UCSD-AML1 (cell line): ENCODE measurements around the gene ACOXL.

Experiments used
- DNase-seq: peaks from one replicate; lab custom pipeline; 2025; ENCODE audit not compliant: unreplicated experiment; lab: John Stamatoyannopoulos, UW

Gene ACOXL

DNA sequence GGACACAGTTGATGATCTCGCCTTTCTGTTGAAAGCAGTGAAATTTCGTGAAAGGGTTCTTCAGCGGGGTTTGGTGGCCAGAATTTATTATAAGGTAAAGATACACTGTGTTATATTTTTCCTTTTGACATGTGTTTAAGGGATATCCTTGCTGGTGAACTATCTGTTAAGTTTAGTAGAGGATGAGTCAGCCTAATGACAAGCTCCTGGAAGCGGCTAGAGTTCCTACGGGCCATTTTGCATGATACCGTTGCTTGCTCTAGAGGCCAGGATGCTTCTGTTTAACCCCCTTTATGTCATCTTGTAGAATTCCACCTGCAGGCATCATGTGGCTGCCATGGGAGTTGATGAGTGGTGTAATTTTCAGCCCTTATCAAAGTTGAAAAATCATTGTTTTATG lies 263.5 kb downstream of the ACOXL start:
- no peak for DNase-seq

GRCh38 chr2:110997331-110998045 lies 265.1 kb downstream of the ACOXL start:
- no peak for DNase-seq

- no peak for DNase-seq
Observed at GRCh38 chr2:110998311-110998710, 265.9 kb downstream of the ACOXL start.

- no peak for DNase-seq
Observed at GRCh38 chr2:110999626-111000025, 267.3 kb downstream of the ACOXL start.

DNA sequence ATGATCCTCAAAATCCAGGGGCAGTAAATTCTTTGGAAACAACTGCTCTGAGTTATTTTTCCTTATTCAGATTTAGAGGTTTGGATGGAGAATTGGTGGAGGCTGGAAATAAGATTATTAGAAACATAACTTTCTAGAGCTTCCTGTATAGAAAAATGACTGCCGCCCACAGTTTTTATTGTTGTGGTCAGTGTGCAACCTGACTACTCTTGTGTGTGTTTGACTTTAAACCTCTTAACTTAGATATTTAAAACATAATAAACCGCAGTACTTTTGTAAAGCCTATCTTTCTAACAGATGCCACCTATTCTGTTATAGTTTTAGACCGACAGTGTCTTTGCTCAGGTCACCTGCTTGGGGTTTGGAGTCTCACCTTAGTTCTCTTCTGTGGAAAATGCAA lies 272.9 kb downstream of the ACOXL start:
- DNase-seq: no peak

DNA sequence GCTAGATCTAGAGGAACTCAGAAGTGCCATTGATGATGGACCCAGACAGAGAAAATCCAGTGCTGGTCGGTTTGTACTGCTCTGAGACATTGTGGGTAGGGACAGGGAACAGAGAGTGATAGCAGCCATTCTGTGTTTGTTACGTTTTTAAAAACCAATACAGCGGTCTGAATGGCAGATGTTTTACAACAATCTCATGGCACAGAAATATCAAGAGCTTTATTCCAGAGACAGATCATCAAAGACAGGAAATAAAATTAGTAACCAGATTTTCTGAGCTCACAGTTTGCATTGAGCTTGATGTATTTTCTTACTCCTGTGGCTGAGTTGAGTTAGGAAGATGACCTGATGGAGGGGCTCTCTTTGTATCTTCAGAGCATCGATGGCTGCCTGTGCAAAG lies 273.4 kb downstream of the ACOXL start:
- DNase-seq: no peak

GRCh38 chr2:111007757-111008688 lies 275.6 kb downstream of the ACOXL start:
- no peak for DNase-seq

DNA sequence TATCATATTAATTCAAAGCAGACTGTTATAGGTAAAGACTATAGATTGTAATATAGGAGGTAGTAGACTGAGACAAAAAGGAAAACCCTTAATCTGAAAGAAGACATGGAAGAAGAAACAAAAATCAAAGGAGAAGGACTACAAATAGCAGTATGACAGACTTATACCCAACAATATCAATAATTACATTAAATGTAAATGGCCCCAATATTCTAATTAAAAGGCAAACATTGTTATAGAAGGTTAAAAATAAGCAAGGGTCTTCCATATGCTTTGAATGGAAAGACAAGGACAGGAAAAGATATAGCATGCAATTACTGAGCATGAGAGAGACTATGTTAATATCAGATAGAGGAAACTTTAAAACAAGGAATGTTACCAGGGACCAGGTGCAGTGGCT lies 278.8 kb downstream of the ACOXL start:
- DNase-seq: no peak

DNA sequence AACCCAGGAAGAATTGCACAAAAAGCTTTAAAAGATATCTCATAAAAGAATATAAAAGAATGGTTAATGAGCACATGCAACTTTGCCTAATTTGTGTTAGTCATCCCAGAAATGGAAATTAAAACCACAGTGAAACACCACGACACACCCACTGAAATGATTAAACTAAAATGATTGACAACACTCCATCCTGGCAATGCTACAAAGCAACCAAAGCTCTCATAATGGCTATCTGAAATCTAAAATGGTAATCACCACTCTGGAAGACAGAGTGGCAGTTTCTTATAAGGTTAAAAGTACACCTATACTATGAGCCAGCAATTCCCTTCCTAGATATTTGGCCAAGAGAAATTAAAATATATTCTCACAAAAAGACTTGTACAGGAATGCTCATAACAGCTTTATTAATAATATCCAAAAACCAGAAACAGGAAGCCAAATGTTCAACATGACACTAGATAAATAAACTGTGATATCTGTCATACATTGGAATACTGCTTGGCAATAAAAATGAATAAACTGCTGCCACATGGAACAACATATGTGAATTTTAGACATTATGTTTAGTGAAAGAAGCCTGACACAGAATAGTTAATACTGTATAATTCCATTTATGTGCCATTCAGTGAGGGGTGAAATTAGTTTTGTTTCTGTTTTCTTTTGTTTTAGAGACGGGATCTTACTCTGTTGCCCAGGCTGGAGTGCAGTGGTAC lies 283.1 kb downstream of the ACOXL start:
- no peak for DNase-seq

DNA sequence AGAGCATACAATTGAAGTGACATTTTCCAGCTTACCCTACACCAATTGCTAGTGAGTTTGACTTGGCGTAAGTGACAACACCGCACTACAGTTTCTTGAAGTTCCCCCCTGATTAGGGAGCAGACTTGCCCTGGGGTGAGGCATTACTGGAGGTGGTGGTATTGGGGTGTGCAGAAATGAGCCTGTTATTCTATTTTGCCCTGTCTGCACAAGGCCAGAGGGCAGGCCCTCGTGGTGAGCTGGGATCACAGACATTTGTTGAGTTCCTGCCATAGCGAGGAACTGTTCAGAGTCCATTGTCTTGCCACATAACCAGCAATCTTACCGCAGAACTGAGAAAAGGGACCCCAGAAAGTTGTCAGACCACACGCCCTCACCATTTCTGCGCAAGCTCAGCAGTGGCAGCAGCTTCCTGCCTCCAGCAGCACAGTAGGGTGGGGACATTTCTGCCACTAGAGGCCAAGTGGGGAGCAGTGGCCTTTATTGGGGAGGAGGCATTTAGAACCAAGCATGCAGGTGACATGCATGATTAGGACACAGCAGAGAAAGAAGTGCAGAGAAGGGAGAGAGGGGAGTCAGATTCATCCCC lies 284.8 kb downstream of the ACOXL start:
- no peak for DNase-seq

DNA sequence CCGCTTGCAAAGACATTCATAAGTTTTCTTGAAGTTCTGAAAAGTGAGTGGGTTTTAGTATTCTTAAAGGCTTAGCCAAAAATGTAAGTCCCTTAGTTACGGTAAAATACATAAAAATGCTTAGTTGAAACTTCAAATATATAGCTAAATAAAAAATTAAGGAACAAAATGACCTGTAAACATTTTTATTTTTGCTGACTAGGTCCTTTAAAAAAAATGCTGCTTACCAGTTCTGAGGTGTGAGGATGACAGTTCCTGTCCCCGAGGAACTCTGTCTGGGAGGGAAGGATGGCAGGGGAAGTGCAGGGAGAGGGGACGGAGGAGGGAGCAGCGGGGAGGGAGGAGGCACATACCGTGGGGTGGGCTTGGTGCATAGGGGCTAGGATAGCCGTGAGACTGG lies 285.5 kb downstream of the ACOXL start:
- DNase-seq: no peak

- no peak for DNase-seq
Observed at GRCh38 chr2:111019381-111019780, 287.0 kb downstream of the ACOXL start.

DNA sequence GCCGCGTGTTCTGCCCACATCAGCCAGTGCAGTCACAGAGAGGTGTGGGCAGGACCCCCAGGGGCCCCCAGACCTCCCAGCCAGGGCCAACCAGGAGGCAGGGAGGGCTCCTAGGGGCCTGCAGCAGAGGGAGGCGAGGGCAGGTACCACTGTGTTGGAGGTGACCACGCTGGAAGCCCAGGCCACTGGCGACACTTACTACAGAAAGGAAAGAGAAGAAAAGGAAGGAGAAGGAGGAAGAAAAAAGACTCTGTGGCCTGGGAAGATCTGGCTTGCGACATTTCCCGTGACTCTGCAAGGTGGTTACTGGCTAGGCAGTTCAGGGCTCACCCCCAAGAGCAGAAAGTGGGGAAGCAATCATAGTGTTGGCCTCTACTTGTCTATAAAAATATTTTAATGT lies 290.3 kb downstream of the ACOXL start:
- DNase-seq: no peak

DNA sequence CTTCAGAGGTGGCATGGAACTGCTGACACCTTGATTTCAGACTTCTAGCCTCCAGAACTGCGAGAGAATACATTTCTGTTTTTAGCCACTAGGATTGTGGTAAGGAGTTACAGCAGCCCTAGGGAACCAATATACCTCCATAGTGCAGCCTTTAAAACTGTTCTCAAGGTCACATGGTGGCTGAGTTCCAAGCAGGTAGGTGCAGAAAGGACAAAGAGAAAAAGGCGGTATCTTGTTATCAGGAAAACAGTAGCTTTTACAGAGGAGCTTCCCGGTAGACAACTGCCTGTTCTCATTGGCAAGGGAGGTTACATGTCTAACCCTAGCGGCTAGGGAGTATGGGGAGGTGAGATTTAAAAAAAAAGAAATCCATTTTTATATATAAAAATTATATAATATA lies 292.1 kb downstream of the ACOXL start:
- no peak for DNase-seq

- DNase-seq: no peak
Observed at GRCh38 chr2:111025288-111025687, 292.9 kb downstream of the ACOXL start.

DNA sequence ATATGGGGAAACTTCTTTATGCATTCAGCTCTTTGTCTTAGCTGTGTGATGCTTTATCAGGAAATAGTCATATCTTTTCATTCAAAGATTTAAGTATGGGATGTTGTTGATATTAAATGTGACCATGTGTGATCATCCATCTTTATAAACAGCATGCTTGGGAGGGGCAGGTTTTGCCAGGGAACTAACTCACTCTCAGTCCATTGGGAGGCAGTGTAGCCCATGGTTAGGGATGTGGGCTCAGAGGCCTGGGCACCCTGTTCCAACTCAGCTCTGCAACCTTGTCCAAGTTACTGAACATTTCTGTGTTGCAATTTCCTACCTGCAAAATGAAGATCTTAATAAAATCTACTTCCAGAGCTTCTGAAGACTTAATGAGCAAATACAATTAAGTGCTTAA lies 296.3 kb downstream of the ACOXL start:
- DNase-seq: no peak

GRCh38 chr2:111029181-111029927 lies 297.0 kb downstream of the ACOXL start:
- no peak for DNase-seq

- no peak for DNase-seq
Observed at GRCh38 chr2:111030260-111030891, 298.0 kb downstream of the ACOXL start.

GRCh38 chr2:111030945-111031344 lies 298.6 kb downstream of the ACOXL start:
- no peak for DNase-seq
